Measurements from ENCODE around the gene IFT88.

DNA sequence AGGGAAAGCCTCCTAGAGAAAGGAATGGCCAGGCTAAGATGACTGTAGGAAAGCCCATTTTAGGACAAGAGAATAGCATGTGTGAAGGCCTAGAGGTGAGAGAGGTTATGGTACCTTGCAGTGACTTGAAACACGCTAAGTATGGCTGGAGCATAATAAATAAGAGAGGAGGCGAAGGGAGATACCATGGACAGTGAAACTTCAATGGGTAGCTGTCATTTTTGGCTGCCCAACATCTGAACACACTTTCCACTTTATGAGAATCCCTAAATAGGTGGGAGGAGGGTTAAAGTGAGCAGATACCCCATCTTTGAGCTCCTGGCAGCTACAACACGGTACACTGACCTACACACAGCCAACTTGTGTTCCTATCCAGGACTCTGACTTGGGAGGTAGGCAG is 8.0 kb upstream of the IFT88 start:
- TF ChIP-seq, protein P1, sequence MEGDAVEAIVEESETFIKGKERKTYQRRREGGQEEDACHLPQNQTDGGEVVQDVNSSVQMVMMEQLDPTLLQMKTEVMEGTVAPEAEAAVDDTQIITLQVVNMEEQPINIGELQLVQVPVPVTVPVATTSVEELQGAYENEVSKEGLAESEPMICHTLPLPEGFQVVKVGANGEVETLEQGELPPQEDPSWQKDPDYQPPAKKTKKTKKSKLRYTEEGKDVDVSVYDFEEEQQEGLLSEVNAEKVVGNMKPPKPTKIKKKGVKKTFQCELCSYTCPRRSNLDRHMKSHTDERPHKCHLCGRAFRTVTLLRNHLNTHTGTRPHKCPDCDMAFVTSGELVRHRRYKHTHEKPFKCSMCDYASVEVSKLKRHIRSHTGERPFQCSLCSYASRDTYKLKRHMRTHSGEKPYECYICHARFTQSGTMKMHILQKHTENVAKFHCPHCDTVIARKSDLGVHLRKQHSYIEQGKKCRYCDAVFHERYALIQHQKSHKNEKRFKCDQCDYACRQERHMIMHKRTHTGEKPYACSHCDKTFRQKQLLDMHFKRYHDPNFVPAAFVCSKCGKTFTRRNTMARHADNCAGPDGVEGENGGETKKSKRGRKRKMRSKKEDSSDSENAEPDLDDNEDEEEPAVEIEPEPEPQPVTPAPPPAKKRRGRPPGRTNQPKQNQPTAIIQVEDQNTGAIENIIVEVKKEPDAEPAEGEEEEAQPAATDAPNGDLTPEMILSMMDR (IDR thresholded peaks at IDR 0.05), result no peak
- TF ChIP-seq POLR2AphosphoS5 (IDR thresholded peaks at IDR 0.05), result no peak

Measured in suprapubic skin (tissue), 3 donors.